HG03196 (cell line): ENCODE results near the gene HK3.

Experiments
- ATAC-seq: cut with Tn5 transposase; IDR thresholded peaks from one replicate; pipeline ENCODE4 v1.9.1; 2021; ENCODE audit not compliant: unreplicated experiment

The HK3 gene

DNA sequence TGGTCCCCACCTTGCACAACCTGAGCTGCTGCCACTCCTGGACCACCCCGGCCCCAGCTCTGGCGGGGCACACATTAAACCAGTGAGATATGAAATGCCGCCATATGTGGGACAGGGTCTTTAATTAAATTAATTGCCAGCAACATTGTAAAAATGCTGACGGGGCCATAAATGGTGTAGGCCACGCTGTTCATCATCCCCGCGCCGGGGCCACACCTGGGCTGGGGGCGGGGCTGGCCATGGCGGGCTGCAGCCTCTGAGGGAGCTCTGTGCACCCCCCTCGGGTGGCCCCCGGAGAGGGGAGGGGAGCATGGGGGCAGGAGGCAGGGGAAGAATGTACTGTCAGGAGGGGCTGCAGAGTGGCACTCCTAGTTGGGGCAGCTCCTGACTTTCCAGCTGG lies 47.8 kb downstream of the HK3 start:
- no peak for ATAC-seq

DNA sequence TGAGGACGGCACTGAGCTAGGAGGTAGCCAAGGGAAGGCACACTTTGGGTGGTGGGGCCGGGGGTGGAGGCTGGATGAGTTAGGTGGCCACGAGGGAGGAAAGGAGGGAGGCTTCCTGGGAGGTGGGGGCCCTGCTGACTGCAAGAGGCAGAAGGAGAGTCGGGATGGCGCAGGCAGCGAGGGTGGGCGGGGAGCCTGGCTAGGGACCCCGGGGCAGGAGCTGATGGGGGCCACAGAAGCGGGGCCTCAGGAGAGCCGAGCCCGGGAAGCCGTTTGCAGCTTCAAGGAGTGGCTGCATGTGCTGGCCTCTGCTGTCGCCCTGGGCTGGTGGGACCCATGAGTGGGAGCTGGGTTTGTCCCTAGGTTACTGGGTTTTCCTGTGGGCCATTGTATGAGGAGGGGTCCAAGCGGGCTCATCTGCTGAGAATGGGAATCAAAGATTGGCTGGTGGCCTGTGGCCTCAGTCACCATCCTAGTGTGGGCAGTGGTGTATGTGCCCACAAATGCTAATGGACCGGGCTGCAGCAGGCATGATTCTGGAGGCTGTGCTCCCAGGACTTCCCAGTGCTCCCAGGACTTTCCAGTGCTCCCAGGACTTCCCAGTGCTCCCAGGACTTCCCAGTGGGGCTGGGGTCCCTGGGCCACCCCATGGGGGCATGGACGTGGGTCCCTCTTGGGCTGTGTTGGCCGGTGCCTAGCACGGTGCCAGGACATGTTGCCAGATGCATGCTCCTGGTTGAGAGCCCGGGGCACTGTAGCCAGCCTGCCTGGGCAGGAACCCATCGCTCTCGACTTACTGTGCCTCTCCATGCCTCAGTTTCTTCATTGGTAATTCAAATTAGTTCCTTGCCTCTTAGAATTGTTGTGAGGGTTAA lies 48.5 kb downstream of the HK3 start:
- no peak for ATAC-seq

DNA sequence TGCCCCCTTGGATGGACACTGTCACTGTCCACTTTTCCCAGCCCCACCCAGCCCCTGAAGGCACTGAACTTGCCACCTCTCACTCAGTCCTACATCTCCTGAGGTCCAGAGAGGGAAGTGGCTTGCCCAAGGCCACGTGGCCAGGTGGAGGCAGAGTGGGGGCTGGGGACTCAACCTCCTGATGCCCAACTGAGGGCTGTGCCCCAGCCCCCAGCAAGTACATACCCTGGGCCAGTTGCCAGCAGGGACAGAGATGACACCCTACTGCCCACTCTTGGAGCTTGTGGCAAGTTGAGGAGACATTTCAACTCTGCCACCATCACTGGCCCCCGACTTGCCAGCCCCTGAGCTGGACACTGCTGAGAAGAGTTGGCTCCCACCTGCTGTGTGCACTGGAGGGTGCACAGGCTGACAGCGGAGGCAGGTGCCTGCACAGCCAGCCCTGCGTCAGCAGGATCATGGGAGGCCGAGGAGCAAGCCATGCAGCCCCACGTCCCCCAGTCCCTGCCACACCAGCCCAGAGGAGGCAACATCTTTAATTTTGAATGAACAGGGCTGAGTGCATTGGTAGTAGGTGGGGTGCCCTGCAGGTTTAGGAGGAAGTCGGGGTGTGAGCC lies 49.4 kb downstream of the HK3 start:
- no peak for ATAC-seq

DNA sequence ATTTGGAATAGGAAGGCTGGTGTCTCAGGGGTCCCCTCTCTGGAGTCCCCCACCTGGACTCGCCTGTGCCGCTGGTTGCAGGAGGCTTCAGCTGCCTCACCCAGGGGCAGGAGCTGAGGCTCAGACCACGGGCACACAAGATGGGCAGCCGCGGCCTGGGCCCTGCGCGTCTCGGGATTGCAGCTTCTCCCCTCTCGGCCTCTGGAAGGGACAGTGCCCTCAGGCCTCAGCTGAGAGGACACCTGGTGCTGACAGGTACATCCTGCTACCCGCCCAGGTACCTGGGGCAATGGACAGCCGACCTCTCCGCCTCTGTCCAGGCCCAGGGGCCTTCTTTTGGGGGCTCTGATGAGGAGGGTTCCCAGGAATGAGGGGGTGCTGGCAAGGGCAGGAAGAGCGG lies 50.5 kb downstream of the HK3 start:
- ATAC-seq = no peak

DNA sequence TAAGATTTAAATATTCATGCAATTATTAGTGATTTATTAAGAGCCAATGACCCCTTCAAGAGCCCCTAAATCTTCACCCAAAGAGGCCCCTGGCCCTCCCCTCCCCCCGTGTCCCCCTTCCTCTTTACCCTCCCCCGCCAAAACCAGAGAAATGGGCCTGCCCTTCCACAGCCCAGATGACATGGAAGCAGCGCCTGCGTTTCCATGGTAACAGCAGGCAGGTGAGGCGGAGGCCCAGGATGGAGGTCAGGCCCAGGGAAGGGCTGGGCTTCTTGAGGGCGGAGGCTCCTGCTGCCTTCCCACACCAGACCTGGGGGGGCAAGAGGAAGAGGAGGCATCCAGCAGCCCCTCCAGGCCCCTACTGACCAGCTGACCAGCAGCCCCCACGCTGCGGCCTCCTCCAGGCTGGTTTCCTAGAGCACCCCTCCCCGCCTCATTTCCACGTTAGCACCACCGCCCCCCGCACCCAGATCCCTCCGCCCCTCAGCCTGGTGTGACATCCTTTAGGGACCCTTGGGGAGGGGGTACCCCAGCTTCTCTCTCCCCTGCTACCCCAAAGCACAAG lies 51.3 kb downstream of the HK3 start:
- ATAC-seq = no peak

DNA sequence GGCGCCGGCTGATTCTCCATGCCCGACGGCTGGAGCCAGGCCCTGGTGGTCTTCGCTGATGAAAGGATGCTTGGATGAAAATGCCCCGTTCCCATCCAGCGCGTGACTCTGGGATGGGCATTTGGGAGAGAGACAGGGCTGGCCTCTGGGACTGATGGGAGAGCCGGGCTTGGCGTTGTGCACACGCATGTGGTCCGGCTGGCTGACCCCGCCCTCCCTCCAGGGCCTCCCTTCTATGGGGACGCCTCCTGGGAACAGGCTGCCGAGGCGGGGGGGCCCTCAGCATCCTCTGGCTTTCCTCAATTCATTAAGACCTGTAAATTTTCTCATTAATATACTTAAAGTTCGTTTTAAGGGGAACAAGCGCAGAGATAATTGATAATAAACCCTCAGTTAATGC lies 52.0 kb downstream of the HK3 start:
- ATAC-seq = no peak

DNA sequence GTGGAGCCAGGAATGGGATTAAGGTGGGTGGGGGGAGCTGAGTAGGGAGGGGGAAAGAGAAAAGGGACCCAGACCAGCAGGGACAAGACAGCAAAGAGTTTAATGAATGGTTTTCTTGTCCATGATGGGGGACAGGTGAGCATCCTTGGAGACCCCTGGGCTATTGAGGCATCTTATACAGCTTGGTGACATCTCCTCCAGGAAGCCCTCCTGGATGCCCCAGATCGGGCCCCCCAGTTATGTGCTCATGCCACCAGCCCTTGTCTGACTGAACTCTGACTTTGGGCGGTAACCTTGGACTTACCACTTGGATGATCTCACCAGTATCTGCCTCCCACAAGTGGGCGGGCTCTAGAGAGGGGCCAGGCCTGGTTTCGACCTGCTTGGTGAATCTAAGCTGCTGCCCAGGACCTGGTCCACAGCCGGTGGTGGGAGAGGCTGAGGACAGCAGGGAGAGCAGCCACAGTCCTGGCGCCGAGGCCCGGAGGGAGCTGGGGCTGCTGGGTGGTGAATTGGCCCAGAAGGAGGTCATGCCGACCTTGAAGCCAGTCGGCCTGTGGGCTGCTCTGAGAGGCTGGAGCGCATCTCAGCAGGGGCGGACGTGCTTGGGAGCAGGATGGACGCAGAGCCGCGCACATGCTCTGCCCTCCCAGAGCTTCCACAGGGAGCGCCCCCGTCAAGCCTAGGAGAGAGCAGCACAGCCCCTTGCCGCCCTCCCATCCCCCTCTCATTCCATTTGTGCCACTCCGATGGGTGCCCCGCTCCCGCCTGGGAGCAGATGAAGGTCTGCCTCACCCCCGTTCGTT lies 52.6 kb downstream of the HK3 start:
- no peak for ATAC-seq

DNA sequence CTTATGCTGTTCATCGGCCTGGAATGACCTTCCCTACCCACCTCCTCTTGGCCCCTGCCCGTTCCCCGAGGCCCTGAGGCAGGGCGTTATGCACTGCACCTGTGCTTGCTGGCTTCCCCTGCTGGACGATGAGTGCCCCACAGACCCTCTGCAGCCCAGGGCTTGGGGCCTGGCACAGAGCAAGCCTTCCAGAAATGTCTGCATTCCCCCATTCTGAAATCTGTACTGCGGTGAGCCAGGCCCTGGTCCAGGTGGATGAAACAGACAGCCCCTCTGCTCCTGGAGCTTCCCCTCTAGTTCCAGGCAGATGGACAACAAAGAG lies 53.8 kb downstream of the HK3 start:
- ATAC-seq = no peak

DNA sequence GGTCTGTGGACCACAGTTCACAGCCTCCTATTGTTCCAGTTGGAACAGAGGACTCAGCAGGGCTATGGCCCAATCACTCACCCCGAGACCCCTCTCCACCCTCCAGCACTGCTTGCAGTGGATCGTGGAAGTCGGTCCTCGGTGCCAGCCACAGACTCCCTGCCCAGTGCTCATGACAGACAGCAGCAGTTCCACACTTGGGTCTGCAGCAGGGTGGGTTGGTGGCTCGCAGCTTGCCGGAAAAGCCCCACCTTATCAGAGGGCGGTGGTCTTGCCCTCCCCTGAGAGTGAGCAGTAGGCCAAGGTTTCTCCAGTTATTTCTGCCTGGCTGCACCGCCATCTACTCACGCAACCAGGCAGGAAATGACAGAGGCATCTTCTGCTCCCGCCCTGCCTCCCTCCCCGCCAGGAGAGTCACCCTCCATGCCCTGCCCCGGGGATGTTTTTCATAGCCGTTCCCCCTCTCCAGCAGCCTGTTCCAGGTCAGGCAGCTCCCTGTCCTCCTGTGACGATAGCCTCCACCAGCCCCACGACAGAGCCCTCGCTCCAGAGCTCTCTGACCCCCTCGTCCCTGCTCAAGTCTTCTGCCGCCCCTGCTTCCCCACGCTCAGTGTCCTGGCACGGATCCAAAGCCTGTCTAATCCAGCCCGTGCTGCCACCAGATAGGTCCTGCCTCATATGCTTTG lies 54.3 kb downstream of the HK3 start:
- ATAC-seq = no peak

DNA sequence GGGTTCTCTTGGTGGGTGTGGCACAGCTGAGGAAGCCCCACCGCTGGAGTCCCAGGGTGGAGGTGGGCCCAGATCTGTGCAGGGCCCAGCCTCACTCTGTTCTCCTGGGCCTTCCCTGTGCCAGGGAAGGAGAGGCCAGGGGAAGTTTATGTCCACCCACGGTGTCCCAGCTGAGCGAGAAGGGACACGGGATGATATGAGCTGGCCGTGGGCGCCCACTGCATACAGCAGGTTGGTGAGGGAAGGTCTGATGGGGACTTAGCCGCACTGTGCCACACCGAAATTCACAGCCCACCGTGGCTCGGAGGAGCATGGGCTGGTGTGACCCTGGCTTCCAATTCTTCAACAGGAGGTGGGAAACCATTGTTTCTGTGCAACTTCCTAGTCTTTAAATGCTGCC lies 54.9 kb downstream of the HK3 start:
- ATAC-seq = no peak

DNA sequence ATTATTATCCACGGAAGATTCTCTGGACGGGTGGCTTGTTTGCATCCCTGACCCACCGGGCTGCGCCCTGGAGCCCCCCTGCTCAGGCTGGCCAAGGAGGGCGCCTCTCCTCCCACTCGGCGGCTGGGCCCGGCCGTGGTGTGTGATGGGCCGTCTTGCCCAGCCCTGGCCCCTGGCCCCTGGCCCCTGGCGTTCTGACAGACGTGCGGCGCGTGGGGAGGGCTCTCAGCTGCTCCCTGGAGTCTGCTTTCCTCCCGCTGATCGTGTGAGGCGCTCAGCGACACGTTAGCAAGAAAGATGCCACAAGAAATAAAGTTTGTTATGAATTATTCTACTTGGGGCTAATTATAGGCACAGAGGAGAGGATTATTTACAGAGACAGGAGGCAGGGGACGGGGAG lies 55.5 kb downstream of the HK3 start:
- no peak for ATAC-seq

DNA sequence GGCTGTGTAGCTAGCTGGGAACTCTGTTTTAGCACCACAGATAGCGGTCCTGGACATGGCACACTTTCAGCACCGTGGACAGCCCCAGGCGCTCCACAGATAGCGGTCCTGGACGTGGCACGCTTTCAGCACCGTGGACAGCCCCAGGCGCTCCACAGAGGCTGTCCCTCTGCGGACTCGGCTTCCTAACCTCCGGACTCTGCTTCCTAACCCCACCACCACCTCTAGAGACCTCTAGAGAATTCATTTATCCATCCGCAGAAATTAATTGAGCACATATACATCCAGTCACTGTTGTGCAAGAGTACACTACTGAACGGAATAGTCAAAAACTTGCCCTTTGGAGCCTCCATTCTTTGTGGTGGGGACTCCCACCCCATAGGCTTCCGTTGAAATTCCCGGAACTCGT lies 61.4 kb downstream of the HK3 start:
- ATAC-seq = no peak

DNA sequence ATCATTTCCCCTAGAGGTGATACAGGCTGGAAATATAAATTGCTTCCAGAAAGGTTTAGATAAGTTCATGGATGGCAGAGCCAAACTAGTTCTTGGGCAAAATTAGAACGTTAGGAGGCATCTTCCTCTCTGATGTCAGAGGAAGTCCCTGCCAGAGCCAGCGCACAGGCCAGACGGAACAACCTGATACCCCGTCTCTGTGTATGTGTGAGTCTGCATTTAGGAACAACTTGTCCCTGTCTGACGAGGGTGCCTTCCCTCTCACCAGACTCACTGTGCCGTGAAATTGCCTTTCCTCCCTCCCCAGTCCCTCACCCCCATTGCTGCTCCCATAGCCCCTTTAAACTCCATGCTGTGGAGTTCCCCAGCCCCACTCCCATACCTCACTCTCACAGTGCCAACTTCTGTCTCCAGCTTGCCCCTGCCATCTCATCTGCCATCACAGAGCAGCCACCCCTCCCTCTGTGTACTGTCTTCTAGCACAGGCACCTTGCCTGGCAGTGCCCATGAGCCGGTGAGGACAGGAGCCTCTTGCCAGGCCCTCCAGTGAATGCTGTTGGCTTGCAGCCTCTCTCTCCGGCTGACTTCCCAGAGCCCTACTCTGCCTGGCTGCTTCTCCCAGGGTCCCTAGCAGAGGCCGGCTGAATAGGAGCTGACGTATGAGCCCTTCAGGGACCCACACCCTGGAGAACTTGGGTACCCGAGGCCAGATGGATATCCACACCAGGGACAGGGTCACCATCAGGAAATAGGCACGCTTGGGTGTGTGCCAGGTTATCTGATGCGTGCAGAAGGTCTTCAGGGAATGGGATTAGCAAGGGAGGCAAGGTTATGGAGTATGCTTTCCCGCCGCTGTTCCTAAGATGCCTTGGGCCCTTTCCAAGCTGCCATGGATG lies 62.1 kb downstream of the HK3 start:
- ATAC-seq = no peak

DNA sequence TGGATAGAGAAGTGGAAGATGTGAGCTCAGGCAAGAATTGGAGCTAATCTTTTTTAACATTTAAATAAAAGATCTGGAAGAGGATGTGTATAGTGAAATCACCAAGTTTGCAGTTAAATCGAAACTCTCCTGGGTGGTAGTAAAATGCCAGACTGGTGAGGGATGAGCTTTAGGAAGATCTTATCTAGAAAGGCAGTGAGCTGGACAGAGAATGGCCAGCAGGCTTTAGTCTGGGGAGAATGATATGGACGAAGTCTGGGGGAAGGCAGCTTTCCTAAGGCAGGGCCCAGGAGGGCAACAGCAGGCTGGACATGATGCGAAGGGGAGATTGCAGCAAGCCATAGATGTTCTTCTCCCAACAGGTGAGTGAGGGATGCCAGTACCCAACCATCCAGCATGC lies 63.2 kb downstream of the HK3 start:
- ATAC-seq = no peak

DNA sequence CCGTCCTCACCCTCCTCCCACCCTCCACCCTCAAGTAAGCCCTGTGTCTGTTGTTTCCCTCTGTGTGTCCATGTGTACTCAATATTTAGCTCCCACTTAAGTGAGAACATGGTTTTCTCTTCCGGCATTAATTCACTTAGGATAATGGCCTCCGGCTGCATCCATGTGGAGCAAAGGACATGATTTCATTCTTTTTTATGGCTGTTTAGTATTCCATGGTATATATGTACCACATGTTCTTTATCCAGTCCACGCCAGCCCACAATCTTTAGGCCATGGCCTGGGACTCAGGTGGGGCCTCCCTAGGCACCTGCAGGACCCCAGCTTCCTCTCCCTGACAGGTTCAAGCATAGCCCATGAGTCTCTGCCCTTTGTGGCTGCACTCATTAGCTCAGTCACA lies 65.9 kb downstream of the HK3 start:
- ATAC-seq = no peak

DNA sequence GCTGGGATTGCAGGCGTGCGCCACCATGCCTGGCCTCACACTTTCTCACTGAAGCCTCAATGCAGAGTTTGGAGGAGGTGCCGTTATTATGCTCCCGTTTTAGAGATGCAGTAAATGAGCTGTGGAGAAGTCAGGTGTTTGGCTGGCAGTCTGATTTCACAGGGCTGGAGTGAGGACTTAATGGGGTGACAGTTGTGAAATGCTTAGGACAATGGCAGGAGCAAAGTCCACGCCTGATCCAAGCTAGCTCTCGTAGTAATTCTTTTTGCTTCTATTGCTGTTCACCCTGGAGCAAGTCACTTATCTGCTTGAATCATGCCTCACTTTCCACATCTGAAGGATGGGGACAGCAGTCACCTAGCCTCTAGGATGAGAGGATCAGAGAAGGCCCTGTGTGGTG lies 67.0 kb downstream of the HK3 start:
- ATAC-seq = no peak

DNA sequence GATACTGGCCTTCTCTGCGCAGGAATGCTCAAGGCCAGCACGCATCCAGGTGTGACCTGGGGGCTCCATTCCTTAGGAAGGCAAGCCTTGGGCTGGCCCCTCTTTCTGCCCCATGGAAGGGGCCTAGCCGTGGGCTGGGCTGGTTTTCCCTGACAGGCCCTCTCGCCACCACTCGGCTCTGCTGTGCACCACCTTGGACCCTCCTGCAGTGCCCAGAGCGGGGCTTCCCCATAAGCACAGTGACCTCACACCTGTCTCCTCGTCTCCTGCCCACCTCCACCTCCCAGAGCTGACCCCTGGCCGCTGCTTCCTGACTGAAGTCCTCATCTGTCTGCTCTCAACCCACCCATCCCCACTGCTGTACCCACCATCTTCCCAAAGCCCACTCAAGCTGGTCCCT lies 67.7 kb downstream of the HK3 start:
- no peak for ATAC-seq

DNA sequence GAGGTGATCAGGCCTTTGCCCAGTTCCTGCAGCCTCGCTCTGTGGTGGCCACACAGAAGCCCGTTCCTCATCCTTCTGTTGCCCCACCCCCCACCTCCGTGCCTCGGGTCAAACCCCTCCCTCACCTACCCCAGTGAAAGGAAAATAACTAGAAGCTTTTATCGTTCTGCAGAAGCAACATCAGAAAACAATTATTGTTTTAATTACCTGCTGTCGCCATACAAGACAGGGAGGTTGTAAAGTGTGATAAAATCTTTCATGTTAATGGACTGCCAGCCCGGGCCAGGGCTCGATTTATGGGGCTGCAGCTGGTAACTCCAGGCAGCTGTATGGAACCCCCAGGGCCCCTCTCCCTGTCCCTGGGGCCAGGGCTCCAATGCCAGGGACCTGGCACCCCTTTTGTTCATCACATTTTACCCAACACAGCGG lies 68.1 kb downstream of the HK3 start:
- ATAC-seq = no peak
